C4-2B (cell line): Measurements from ENCODE around the gene NKIRAS2.

Experiments used
- H3K27ac ChIP-seq: fragments of 450-650 bp; 2 replicates; pipeline ENCODE4 v1.5.1; 2017
- ZFX ChIP-seq: fragments of 450-650 bp; IDR thresholded peaks from 2 replicates; pipeline ENCODE4 v1.6.1; 2017
- TF ChIP-seq, protein P1 (sequence below): fragments of 450-650 bp; conservative IDR thresholded peaks from 2 replicates; pipeline ENCODE4 v1.5.1; 2017; ENCODE audit warnings: mild to moderate bottlenecking

NKIRAS2 gene

DNA sequence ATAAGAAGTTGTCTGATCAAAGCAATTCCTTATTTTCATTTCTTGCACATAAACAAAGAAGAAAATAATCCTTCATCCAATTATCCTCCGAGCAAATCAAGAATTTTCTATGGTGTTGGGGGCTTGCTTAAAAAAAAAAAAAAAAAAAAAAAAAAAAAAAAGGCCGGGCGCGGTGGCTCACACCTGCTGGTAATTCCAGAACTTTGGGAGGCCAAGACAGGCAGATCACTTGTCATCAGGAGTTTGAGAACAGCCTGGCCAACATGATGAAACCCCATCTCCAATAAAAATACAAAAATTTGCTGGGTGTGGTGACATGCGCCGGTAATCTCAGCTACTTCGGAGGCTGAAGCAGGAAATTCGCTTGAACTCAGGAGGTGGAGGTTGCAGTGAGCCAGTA lies 34.0 kb upstream of the NKIRAS2 start:
- no peak for TF ChIP-seq ZFX
- TF ChIP-seq, protein P1, sequence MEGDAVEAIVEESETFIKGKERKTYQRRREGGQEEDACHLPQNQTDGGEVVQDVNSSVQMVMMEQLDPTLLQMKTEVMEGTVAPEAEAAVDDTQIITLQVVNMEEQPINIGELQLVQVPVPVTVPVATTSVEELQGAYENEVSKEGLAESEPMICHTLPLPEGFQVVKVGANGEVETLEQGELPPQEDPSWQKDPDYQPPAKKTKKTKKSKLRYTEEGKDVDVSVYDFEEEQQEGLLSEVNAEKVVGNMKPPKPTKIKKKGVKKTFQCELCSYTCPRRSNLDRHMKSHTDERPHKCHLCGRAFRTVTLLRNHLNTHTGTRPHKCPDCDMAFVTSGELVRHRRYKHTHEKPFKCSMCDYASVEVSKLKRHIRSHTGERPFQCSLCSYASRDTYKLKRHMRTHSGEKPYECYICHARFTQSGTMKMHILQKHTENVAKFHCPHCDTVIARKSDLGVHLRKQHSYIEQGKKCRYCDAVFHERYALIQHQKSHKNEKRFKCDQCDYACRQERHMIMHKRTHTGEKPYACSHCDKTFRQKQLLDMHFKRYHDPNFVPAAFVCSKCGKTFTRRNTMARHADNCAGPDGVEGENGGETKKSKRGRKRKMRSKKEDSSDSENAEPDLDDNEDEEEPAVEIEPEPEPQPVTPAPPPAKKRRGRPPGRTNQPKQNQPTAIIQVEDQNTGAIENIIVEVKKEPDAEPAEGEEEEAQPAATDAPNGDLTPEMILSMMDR, result no peak
- no peak overlapping the region for H3K27ac ChIP-seq

DNA sequence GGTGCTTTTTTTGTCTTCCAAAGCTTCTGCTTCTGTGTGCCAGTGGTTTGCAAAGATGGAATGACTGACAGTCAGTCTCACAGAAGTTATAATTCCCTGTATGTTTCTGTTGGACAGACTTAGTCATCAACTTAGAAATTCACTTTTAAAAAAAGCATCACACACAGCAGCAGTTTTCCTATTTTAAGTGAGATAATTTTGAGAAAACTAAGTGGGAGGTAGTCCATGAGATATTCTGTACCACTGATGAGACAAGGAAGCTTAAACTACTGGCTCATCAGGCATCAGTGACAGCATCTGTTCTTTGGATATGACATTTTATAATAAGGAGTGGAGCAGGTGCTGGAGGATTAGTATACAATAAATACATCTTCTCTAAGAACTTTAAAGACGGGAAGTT lies 33.3 kb upstream of the NKIRAS2 start:
- no peak overlapping the region for H3K27ac ChIP-seq
- TF ChIP-seq, protein P1, result no peak
- TF ChIP-seq ZFX, result no peak

DNA sequence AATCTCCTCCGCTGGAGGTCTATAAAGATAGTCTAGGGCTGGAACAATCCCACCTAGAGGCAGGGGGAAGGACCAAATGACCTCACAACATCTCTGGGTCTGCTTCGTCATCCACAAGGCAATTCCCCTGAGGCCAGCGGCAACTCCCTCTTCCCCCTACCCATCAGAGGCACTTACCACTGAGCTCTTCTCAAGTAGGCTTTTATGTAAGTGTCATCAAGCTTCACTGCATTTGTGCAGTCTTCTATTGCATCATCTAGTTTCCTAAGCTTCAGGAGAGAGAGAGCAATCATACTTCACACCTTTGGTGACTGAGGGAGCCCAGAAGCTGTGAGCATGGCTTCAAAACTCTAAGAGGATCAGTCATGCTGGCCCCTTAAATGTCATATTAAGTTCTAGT lies 32.2 kb upstream of the NKIRAS2 start:
- no peak overlapping the region for H3K27ac ChIP-seq
- TF ChIP-seq, protein P1, result no peak
- TF ChIP-seq ZFX, result no peak

DNA sequence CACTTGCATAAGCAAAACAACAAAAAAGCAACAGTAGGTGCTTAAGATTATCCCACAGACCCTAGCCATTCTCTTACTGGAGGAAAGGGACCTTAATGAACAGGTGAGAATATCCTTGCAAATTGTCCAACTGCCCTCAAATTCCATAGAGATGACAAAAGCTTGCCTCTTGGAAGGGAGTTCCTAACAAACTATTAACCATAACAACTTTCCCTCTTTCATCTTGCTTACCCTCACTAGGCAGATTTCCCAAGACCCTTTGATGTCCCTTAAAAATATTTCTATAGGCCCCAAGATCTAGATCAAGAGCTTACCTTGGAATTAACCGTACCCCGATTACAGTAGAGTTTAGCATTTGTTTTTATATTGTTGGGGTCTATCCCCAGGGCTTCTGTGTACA lies 31.5 kb upstream of the NKIRAS2 start:
- no peak overlapping the region for H3K27ac ChIP-seq
- no peak for TF ChIP-seq ZFX

DNA sequence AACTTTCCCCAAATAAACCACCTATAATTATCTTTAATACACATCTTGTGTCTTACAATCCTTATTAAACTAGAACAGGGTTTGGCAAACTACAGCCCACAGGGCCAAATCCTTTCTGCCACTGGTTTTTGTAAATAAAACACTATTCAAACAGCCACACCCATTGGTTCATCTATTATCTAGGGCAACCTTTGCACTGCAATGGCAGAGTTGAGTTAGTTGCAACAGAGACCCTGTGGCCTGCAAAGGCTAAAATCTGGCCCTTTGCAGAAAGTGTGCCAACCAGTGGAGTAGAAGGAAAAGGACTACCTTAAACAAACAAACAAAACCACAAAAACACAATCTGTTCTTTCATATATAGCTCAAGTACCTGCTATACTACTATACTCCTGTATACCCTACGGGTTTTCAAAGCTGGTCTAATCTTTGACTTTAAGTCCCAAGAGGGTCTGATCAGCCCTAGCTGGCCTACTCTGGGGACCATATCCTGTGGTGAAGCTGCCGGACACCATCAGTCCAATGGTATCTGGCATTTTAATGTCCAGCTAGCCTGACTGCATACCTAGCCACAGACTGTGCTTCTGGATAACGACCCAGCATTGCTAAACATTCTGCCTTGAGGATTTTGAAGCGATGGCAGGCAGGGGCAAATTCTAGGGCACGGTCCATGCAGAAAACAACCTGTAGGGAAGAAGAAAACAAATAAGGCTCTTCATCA lies 30.0 kb upstream of the NKIRAS2 start:
- no peak overlapping the region for H3K27ac ChIP-seq
- no peak for TF ChIP-seq ZFX
- TF ChIP-seq, protein P1, result no peak

DNA sequence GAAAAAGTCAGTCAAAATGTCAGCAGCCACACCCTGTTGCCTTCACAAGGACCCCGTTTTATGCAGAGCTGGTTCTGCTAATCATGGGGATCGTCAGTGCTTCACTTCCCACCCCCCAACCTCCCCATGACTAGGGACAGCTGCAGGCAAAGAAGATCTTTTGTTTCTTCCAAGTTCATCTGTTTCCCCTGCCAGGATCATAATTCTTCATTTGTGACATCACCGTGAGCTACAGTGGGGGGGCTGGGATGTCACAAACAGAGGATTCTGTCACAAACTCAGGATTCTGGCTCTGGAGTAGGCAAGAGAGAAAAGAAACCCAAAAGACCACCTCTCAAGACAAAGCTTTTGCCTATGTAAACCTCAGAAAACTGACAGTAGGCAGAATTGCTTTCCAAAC lies 27.3 kb upstream of the NKIRAS2 start:
- TF ChIP-seq ZFX, result no peak
- TF ChIP-seq, protein P1, result no peak
- no peak overlapping the region for H3K27ac ChIP-seq

DNA sequence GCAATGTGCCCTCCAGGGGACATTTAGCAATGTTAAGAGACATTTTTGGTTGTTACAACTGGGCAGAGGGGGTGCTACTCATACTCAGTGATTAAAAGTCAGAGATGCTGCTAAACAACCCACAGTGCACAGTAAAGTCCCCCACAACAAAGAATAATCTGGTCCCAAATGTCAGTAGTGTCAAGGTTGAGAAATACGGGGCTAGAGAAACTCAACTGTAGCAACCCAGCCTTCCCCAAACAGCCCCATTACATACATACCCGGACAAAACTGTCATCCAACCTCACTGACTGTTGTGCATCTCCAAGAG lies 23.1 kb upstream of the NKIRAS2 start:
- TF ChIP-seq ZFX, result no peak
- TF ChIP-seq, protein P1, result no peak
- no peak overlapping the region for H3K27ac ChIP-seq

DNA sequence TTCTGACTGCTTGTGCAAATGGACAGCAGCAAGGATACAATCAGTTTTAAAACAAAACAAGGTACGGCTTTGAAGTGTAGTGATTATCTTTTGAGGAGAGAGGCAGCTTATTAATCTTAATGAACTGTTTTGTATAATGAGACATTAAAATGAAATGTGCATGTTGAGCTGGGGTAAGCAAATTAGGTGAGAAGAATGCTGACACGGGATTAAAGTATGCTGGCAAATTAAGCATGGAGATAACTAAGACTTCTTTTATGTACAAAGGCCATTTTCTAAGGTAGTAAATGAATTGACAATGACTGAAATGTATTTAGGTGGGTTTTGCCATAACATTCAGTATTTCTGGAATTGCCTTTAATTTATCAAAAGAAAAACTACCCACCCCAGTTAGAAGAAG lies 21.4 kb upstream of the NKIRAS2 start:
- no peak overlapping the region for H3K27ac ChIP-seq
- TF ChIP-seq ZFX, result no peak
- TF ChIP-seq, protein P1, result no peak
